K562 (cell line): ENCODE results near the gene CAPN2. TPM values are rescaled to one million over a fixed set of nuclear protein-coding genes. Genes with fewer than 3 reads are reported as not detected.

Experiments used
- ATAC-seq: fragments of 200-7000 bp; cut with Tn5 transposase; 3 replicates; pipeline ENCODE4 v1.9.1; 2020; ENCODE audit warnings: moderate library complexity
- BruUV-seq: library from RNA; stranded (reverse); fragments of 400-500 nt; replicated peaks from 2 replicates; lab custom pipeline; 2021; lab: Mats Ljungman, UMichigan
- CTCF ChIA-PET: fragments of 300-600 bp; formaldehyde crosslinking; extraction: SDS; loops from one replicate; lab custom pipeline; 2021; ENCODE audit warnings: low intra/inter-chr PET ratio; lab: Yijun Ruan, JAX
- POLR2A ChIA-PET: fragments of 300-600, 350-650 bp; sonication (Branson Sonifier 250); formaldehyde crosslinking; extraction: SDS; loops from one replicate; lab custom pipeline; 2021; ENCODE audit warnings: antibody characterized with exemption, inconsistent platforms; lab: Yijun Ruan, JAX
- DNase-seq, 4 experiments: peaks; one replicate each; pipeline versions ENCODE4 v3.0.0 to v3.0.0-alpha.2; 2011 to 2018; ENCODE audit warnings: low spot score in 3 of 4, mixed read lengths in 3 of 4; ENCODE audit errors: extremely low read depth in 1 of 4
- FAIRE-seq: peaks from 2 replicates; lab custom pipeline; 2011; peaks lifted over from hg19 to GRCh38; lab: Jason Lieb, UNC
- H2AFZ ChIP-seq: 2 replicates; pipeline ENCODE4 v1.6.0; 2011; ENCODE audit warnings: low read depth, low read length, control low read depth, inconsistent platforms
- H3K27ac ChIP-seq: fragments of 200-600 bp; 3 replicates; pipeline ENCODE4 v1.8.0; 2011; ENCODE audit warnings: low read depth, mild to moderate bottlenecking, control low read depth, inconsistent platforms, low read length, moderate library complexity, mixed read lengths; ENCODE audit errors: extremely low read depth
- H3K27me3 ChIP-seq, 2 experiments: fragments of 300-600 bp in 1 of 2; 2 replicates in 1 of 2; 3 replicates in 1 of 2; pipeline versions ENCODE4 v1.6.0 to v1.8.0; 2011; ENCODE audit warnings: inconsistent platforms in 2 of 2, low read length in 2 of 2, mild to moderate bottlenecking in 1 of 2, mixed read lengths in 1 of 2, moderate library complexity in 1 of 2; ENCODE audit not compliant: control insufficient read depth in 2 of 2, insufficient read depth in 2 of 2
- H3K36me3 ChIP-seq: fragments of 300-600 bp; 3 replicates; pipeline ENCODE4 v1.8.0; 2011; ENCODE audit warnings: mild to moderate bottlenecking, low read length, inconsistent platforms; ENCODE audit not compliant: control insufficient read depth, insufficient read depth
- H3K4me1 ChIP-seq, 2 experiments: fragments of 200-600 bp in 1 of 2; replicated peaks in 1 of 2; 2 replicates in 1 of 2; 3 replicates in 1 of 2; pipeline versions ENCODE4 v1.5.1 to v1.8.0; 2011; ENCODE audit warnings: inconsistent platforms in 2 of 2, low read length in 2 of 2, mild to moderate bottlenecking in 1 of 2, mixed read lengths in 1 of 2, moderate library complexity in 1 of 2; ENCODE audit not compliant: control insufficient read depth in 2 of 2, insufficient read depth in 2 of 2
- H3K4me2 ChIP-seq: 2 replicates; pipeline ENCODE4 v1.6.1; 2011; ENCODE audit warnings: low read length, control low read depth, inconsistent platforms, mixed read lengths; ENCODE audit not compliant: insufficient read depth
- H3K4me3 ChIP-seq: fragments of 200-600 bp; sonication (generic), shearing (Covaris generic); 2 replicates; pipeline ENCODE4 v1.5.1; 2016; ENCODE audit warnings: control low read depth, inconsistent platforms
- H3K79me2 ChIP-seq: fragments of 200-600 bp; 3 replicates; pipeline ENCODE4 v1.8.0; 2011; ENCODE audit warnings: low read length, inconsistent platforms; ENCODE audit not compliant: control insufficient read depth, insufficient read depth
- H3K9ac ChIP-seq, 2 experiments: 2 replicates each; pipeline versions ENCODE4 v1.6.0 to v1.6.1; 2011; ENCODE audit warnings: low read depth in 2 of 2, low read length in 2 of 2, control low read depth in 1 of 2, inconsistent platforms in 1 of 2, mild to moderate bottlenecking in 1 of 2, mixed read lengths in 1 of 2; ENCODE audit not compliant: insufficient read depth in 1 of 2
- H3K9me1 ChIP-seq: one replicate; pipeline ENCODE4 v1.6.0; 2011; ENCODE audit warnings: inconsistent platforms, mild to moderate bottlenecking, low read length, moderate library complexity; ENCODE audit not compliant: control insufficient read depth, insufficient read depth
- H3K9me3 ChIP-seq: replicated peaks from 2 replicates; pipeline ENCODE4 v1.5.1; 2011; ENCODE audit warnings: low read depth, low read length, inconsistent platforms; ENCODE audit not compliant: control insufficient read depth, insufficient read depth
- H4K20me1 ChIP-seq: replicated peaks from 2 replicates; pipeline ENCODE4 v1.6.1; 2011; ENCODE audit warnings: low read length, inconsistent platforms, mixed read lengths; ENCODE audit not compliant: control insufficient read depth, insufficient read depth
- EP300 ChIP-seq: IDR thresholded peaks from 2 replicates; pipeline ENCODE4 v1.6.1; 2012; ENCODE audit warnings: low read length, improper control_type of control experiment
- FOXA1 ChIP-seq: fragments of 450-650 bp; IDR thresholded peaks from 2 replicates; pipeline ENCODE4 v1.6.1; 2016; ENCODE audit warnings: mild to moderate bottlenecking, borderline replicate concordance
- ZNF785 ChIP-seq: fragments of 250-450 bp; sonication (Bioruptor Pico); IDR thresholded peaks from 2 replicates; pipeline ENCODE4 v1.4.0; 2020; ENCODE audit warnings: mild to moderate bottlenecking
- WGBS: fragments of 100-300 bp; shearing (Covaris generic); methylation state at CpG from one replicate; pipeline ENCODE4 v1.1.6; 2016; ENCODE audit warnings: low coverage, mixed read lengths; ENCODE audit not compliant: insufficient coverage; ENCODE audit errors: missing lambda C conversion rate; 5-methylcytosine and 5-hydroxymethylcytosine counted together
- in situ Hi-C: fragments of 300-500 bp; cut with MboI; formaldehyde crosslinking; loops from 4 replicates; pipeline ENCODE4 v1.15.0; 2018; ENCODE audit warnings: inconsistent platforms, mixed read lengths
- intact Hi-C: fragments of 100-400 bp; cut with micrococcal nuclease; formaldehyde crosslinking; loops from 2 replicates; pipeline ENCODE4 v1.14.2; 2022
- polyA plus RNA-seq, 8 experiments: library from polyadenylated mRNA; depleted of rRNA in 4 of 8; stranded (reverse) in 5 of 8; unstranded in 3 of 8; fragments of >200 nt; fragmentation: Nextera tagmentation in 2 of 8; fragmentation: Illumina TruSeq in 1 of 8; extraction: Ambion mirVana in 2 of 8; extraction: Trizol in 1 of 8; gene quantifications; 2 replicates each; pipeline versions ENCODE4 v1.2.1 to v1.2.3, GENCODE V29; 2011 to 2014; ENCODE audit warnings: inconsistent platforms in 1 of 8, missing spikeins in 1 of 8
- total RNA-seq, 7 experiments: library from RNA; depleted of rRNA in 6 of 7; stranded (reverse); fragments of >200 nt in 6 of 7; fragmentation: Illumina TruSeq in 2 of 7; extraction: Trizol in 2 of 7; gene quantifications; 2 replicates each; pipeline versions ENCODE4 v1.2.1 to v1.2.3, GENCODE V29; 2011 to 2021; ENCODE audit warnings: low replicate concordance in 1 of 7
- TF ChIP-seq, protein P1 (sequence below): fragments of 450-650 bp; IDR thresholded peaks from 2 replicates; pipeline ENCODE4 v1.6.1; 2016; ENCODE audit warnings: mild to moderate bottlenecking
- TF ChIP-seq, protein P2 (sequence below): sonication (generic); formaldehyde crosslinking; IDR thresholded peaks from 2 replicates; pipeline ENCODE4 v1.8.1; 2023; ENCODE audit warnings: missing genetic modification reagents, mild to moderate bottlenecking, borderline replicate concordance
- TF ChIP-seq, protein P3 (sequence below): sonication (generic); formaldehyde crosslinking; IDR thresholded peaks from 2 replicates; pipeline ENCODE4 v1.8.0; 2023; ENCODE audit warnings: missing genetic modification reagents, mild to moderate bottlenecking, borderline replicate concordance
- TF ChIP-seq, protein P4 (sequence below): fragments of 250-450 bp; sonication (Bioruptor Pico); IDR thresholded peaks from 2 replicates; pipeline ENCODE4 v1.5.1; 2021; ENCODE audit warnings: mild to moderate bottlenecking

The CAPN2 gene
- total and polyA plus RNA-seq, 9 of the 15 experiments (the other 6 are each of a cell fraction or from before 2014, with no cell fraction given): 24.6 to 157 (median 101) TPM

DNA sequence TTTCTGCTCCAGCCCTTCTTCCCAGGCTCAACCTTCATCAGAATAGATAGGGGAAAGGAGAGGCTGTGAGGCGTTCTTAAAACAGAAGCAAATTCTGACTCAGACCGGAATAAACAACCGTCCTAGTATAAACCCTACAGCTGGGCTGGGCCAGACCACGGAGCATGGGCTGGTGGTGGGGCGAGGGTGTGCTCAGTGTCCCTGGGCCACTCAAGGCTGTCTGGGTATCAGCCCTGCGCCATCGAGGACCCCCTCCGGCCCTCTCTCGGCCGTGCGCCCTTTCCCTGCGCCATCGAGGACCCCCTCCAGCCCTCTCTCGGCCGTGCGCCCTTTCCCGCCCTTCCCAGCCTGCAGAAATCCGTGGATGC, 36.0 kb downstream of the CAPN2 start:
- FAIRE-seq: no peak
- H3K4me3 ChIP-seq: no peak overlapping the region
- TF ChIP-seq, protein P1, sequence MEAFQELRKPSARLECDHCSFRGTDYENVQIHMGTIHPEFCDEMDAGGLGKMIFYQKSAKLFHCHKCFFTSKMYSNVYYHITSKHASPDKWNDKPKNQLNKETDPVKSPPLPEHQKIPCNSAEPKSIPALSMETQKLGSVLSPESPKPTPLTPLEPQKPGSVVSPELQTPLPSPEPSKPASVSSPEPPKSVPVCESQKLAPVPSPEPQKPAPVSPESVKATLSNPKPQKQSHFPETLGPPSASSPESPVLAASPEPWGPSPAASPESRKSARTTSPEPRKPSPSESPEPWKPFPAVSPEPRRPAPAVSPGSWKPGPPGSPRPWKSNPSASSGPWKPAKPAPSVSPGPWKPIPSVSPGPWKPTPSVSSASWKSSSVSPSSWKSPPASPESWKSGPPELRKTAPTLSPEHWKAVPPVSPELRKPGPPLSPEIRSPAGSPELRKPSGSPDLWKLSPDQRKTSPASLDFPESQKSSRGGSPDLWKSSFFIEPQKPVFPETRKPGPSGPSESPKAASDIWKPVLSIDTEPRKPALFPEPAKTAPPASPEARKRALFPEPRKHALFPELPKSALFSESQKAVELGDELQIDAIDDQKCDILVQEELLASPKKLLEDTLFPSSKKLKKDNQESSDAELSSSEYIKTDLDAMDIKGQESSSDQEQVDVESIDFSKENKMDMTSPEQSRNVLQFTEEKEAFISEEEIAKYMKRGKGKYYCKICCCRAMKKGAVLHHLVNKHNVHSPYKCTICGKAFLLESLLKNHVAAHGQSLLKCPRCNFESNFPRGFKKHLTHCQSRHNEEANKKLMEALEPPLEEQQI: no peak
- TF ChIP-seq FOXA1: no peak
- TF ChIP-seq, protein P2, sequence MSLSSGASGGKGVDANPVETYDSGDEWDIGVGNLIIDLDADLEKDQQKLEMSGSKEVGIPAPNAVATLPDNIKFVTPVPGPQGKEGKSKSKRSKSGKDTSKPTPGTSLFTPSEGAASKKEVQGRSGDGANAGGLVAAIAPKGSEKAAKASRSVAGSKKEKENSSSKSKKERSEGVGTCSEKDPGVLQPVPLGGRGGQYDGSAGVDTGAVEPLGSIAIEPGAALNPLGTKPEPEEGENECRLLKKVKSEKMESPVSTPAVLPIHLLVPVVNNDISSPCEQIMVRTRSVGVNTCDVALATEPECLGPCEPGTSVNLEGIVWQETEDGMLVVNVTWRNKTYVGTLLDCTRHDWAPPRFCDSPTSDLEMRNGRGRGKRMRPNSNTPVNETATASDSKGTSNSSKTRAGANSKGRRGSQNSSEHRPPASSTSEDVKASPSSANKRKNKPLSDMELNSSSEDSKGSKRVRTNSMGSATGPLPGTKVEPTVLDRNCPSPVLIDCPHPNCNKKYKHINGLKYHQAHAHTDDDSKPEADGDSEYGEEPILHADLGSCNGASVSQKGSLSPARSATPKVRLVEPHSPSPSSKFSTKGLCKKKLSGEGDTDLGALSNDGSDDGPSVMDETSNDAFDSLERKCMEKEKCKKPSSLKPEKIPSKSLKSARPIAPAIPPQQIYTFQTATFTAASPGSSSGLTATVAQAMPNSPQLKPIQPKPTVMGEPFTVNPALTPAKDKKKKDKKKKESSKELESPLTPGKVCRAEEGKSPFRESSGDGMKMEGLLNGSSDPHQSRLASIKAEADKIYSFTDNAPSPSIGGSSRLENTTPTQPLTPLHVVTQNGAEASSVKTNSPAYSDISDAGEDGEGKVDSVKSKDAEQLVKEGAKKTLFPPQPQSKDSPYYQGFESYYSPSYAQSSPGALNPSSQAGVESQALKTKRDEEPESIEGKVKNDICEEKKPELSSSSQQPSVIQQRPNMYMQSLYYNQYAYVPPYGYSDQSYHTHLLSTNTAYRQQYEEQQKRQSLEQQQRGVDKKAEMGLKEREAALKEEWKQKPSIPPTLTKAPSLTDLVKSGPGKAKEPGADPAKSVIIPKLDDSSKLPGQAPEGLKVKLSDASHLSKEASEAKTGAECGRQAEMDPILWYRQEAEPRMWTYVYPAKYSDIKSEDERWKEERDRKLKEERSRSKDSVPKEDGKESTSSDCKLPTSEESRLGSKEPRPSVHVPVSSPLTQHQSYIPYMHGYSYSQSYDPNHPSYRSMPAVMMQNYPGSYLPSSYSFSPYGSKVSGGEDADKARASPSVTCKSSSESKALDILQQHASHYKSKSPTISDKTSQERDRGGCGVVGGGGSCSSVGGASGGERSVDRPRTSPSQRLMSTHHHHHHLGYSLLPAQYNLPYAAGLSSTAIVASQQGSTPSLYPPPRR (CRISPR knock-in tag): 0 out of 2 replicates have a peak, but pooled peaks have one; percentile 67
- TF ChIP-seq, protein P3, sequence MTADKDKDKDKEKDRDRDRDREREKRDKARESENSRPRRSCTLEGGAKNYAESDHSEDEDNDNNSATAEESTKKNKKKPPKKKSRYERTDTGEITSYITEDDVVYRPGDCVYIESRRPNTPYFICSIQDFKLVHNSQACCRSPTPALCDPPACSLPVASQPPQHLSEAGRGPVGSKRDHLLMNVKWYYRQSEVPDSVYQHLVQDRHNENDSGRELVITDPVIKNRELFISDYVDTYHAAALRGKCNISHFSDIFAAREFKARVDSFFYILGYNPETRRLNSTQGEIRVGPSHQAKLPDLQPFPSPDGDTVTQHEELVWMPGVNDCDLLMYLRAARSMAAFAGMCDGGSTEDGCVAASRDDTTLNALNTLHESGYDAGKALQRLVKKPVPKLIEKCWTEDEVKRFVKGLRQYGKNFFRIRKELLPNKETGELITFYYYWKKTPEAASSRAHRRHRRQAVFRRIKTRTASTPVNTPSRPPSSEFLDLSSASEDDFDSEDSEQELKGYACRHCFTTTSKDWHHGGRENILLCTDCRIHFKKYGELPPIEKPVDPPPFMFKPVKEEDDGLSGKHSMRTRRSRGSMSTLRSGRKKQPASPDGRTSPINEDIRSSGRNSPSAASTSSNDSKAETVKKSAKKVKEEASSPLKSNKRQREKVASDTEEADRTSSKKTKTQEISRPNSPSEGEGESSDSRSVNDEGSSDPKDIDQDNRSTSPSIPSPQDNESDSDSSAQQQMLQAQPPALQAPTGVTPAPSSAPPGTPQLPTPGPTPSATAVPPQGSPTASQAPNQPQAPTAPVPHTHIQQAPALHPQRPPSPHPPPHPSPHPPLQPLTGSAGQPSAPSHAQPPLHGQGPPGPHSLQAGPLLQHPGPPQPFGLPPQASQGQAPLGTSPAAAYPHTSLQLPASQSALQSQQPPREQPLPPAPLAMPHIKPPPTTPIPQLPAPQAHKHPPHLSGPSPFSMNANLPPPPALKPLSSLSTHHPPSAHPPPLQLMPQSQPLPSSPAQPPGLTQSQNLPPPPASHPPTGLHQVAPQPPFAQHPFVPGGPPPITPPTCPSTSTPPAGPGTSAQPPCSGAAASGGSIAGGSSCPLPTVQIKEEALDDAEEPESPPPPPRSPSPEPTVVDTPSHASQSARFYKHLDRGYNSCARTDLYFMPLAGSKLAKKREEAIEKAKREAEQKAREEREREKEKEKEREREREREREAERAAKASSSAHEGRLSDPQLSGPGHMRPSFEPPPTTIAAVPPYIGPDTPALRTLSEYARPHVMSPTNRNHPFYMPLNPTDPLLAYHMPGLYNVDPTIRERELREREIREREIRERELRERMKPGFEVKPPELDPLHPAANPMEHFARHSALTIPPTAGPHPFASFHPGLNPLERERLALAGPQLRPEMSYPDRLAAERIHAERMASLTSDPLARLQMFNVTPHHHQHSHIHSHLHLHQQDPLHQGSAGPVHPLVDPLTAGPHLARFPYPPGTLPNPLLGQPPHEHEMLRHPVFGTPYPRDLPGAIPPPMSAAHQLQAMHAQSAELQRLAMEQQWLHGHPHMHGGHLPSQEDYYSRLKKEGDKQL: no peak
- TF ChIP-seq EP300: no peak
- TF ChIP-seq, protein P4, sequence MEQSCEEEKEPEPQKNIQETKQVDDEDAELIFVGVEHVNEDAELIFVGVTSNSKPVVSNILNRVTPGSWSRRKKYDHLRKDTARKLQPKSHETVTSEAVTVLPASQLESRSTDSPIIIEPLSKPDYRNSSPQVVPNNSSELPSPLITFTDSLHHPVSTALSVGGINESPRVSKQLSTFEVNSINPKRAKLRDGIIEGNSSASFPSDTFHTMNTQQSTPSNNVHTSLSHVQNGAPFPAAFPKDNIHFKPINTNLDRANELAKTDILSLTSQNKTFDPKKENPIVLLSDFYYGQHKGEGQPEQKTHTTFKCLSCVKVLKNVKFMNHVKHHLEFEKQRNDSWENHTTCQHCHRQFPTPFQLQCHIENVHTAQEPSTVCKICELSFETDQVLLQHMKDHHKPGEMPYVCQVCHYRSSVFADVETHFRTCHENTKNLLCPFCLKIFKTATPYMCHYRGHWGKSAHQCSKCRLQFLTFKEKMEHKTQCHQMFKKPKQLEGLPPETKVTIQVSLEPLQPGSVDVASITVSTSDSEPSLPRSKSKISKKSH (CRISPR knock-in tag): no peak
- TF ChIP-seq ZNF785 (CRISPR knock-in tag): no peak

More for the DNA sequence above, 36.0 kb downstream of the CAPN2 start:
- BruUV-seq: no TSS peak
- Histone ChIP-seq H3K27ac (no peak overlapping the region), H2AFZ (no peak overlapping the region), H3K4me2 (no peak overlapping the region), H3K9me3 (no peaks in the 10 kb centered on the region), H3K36me3 (peaks cover 91% of the 10 kb centered on the region), H3K79me2 (no peaks in the 10 kb centered on the region), H4K20me1 (no peaks in the 10 kb centered on the region), H3K4me1 (peaks cover 0 to 13% of the 10 kb centered on the region in 2 experiments; a peak in 2 of 5 replicates), H3K9ac (no peak overlapping the region; a peak in 1 of 4 replicates), H3K9me1 (no peaks in the 10 kb centered on the region), H3K27me3 (no peaks in the 10 kb centered on the region)
- ChIA-PET POLR2A (interaction anchor here (0.6 to 1.1 kb wide), 2 partner anchors 11 to 14 kb away, joined by 3 to 4 read pairs; no protein-coding TSS in a partner anchor), CTCF (interaction anchor here (1.2 to 3.0 kb wide), 3 partner anchors 33 to 51 kb away, joined by 3 to 40 read pairs (median 14); partner anchors contain the start of gene CAPN2)
- WGBS: 78% methylated on average over 18 of the region's 18 CpGs
- DNase-seq (no peak), ATAC-seq (peak; percentile 35)
- intact Hi-C loops: no loop called here
- in situ Hi-C loops: no loop called here
